LNCAP (cell line): Measurements from ENCODE around the gene ELFN1.
A peak's percentile ranks its signal among the peaks of the same experiment; 100 is the strongest.

Experiments used
- CTCF ChIP-seq: fragments of 450-650 bp; IDR thresholded peaks from 2 replicates; pipeline ENCODE4 v1.5.1; 2017; ENCODE audit warnings: mild to moderate bottlenecking

The ELFN1 gene

GRCh38 chr7:1708596-1709251, 38.6 kb downstream of the ELFN1 start:
- TF ChIP-seq CTCF: no peak

GRCh38 chr7:1709281-1709680, 39.2 kb downstream of the ELFN1 start:
- TF ChIP-seq CTCF: no peak

GRCh38 chr7:1709900-1710299, 39.8 kb downstream of the ELFN1 start:
- TF ChIP-seq CTCF: peak; percentile 19; the same call in 1 of the 2 replicates

- no peak for TF ChIP-seq CTCF
Measured at GRCh38 chr7:1710936-1711335, 40.9 kb downstream of the ELFN1 start.

- no peak for TF ChIP-seq CTCF
Measured at GRCh38 chr7:1712907-1713501, 42.9 kb downstream of the ELFN1 start.

GRCh38 chr7:1713502-1714484, 43.7 kb downstream of the ELFN1 start:
- no peak for TF ChIP-seq CTCF

GRCh38 chr7:1714583-1715330, 44.7 kb downstream of the ELFN1 start:
- no peak for TF ChIP-seq CTCF
